Measurements from ENCODE around the gene CALHM4.

The CALHM4 gene

DNA sequence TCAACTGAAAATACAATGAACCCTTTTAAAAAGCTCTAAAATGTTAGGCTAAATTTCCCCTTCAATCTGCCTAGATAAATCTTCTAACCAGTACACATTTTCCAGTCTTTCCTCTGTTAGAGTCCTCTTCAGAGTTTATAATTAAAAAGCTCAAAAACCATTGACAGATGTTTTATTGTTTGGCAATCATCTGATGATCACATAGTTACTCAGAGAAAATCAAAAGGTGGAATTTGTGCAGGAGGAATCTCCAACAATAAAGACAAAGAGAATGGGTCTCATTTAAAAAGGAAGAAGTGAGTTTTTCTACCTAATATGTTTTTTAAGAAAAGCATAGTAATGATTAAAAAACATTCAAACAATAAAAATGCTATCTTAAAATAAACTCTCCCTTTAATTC lies 11.1 kb upstream of the CALHM4 start:
- DNase-seq (ENCODE audit: low read depth): no peak

DNA sequence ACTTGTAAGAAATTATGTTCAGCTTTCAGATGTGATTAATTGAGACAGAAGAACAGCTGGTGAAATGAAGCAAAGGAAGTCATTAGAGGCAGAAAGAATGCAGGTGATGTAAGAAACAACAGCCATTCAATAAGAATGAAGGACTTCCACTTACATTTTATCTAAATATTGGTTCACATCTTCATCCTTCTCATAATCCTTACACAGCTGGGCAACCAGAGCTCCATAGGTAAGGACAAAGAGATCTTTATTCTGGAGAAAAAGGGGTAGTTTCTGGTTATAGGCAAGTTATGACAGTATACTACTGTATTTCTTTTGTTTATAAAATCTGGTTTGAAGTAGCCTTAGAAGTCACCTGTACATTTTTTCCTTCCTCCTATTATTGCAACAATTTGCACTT lies 10.4 kb upstream of the CALHM4 start:
- no peak for DNase-seq (ENCODE audit: low read depth)

DNA sequence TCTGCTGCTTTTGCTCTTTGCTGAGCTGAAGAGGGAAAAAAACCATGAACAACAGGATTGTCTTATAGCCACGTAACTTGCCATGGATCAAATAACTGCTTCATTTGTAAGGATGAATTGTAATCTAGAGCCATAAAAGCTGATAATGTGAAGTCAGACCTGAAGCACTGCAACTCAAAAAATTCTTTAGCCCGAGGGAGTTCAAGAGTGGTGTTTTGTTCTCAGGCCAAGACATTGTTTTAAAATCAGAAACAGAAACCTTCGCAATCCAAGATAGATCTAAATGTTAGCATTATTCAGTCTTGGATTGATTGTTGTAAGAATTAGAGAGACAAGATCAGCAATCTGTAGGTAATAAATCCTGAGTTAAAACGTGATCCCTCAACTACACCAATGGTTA lies 7.9 kb upstream of the CALHM4 start, which contains the start of gene TRAPPC3L:
TSS of gene TRAPPC3L (minus strand) at position 34 of the 400 bp plus-strand sequence. CDS start 170 bp downstream, outside the sequence.
- DNase-seq (ENCODE audit: low read depth): no peak

DNA sequence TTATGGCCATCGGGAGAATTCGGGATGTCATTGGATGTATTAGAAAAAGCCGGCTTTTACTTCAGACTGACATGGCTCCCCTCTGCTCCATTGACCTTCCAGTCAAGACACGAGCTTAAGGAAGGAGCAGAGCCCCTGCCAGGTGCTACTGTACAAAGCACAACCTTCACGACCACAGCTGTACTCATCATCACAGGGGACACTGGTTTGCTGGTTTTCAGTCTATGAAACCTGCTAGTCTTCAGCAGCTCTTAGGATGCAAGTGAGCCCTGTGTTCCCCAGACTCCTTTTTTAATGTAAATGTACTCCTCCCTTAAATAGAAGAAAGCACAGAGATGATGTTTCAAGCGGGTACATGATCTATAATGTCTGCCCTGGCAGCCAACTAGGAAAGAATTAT lies 6.2 kb upstream of the CALHM4 start:
- DNase-seq (ENCODE audit: low read depth): no peak

DNA sequence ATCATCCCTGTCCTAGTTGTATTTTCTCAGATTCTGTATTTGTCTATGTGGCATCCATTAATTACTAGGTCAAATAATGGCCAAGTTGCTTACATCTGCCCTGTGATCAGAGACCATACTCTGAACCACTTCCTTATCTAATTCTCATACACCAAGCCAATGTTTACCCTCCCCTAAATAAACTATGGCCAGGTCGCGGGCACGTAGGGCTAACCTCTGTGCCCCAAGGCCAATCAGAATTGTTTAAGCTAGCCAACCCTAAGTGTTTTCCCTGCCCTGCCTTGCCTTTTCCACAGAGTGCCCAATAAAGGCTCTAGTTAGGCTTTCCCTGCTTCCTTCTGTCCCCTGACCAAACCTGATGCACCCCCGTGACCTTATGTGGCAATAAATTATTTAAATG lies 2.8 kb upstream of the CALHM4 start:
- no peak for DNase-seq (ENCODE audit: low read depth)

DNA sequence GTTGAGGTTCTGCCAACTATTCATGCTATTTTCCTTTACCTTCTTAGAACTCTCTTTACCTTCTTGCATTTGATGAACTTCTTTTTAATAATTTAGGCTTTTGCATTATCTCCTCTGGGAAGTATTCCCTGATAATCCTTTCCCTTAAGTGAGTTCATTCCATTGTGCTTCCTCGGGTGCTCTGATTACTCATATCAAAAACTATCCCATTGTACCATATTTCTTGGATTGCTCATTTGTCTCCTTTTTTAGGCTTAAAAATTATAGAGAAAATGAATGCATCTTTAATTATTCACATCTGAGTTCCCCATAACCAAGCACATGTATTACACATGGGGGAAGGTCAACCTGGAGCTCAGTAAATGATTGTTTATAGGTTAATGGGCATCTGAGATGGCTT lies 2.5 kb downstream of the CALHM4 start:
- DNase-seq (ENCODE audit: low read depth): no peak

DNA sequence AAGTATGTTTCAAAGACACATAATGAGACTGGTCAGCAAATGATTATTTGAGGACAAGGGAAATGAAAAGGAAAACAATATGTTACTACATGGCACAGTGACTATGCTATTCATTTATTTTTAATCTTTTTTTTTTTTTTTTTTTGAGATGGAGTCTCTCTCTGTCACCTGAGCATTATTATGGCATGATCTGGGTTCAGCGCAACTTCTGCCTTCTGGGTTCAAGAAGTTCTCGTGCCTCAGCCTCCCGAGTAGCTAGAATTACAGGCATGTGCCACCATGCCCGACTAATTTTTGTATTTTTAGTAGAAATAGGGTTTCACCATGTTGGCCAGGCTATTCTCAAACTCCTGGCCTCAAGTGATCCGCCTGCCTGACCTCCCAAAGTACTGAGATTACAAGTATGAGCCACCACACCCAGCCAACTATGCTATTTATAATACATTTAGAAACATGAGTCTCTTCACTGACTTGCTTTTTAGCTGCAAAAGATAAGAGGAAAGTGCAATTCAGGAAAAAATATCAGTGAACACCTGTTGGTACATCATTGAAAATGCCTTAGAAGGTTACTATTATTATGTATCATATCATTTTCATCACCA lies 3.4 kb downstream of the CALHM4 start:
- no peak for DNase-seq (ENCODE audit: low read depth)

DNA sequence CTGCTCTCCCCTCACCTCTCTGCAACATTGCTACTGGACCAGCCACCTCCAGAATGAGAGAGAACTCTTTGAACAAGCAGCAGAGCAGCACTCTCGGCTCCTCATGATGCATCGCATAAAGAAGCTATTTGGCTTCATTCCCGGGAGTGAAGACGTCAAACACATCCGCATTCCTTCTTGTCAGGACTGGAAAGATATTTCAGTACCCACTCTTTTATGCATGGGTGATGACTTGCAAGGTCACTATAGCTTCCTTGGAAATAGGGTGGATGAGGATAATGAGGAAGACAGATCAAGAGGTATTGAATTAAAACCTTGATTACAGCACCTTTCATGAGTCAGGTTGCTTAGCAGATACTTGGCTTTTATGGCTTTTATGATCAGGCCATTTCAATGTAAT lies 4.3 kb downstream of the CALHM4 start:
- DNase-seq (ENCODE audit: low read depth): no peak

DNA sequence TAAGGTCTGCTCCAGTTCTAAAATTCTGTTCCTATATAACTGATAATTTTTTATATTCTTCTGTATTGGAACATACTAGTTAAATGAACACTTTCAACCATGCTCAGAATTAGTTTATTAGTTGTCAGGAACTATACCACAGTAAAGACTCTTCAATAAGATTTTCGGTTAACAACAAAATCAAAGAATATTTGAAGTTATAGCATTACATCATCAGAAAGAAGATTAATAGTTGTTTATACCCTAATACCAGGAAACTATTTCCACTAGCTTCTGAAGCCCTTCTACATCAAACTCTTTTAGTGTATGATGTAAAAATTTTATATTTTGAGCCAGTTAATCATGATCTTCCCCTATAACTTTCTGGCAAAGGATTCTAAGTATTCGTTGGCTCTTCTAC lies 6.6 kb downstream of the CALHM4 start:
- no peak for DNase-seq (ENCODE audit: low read depth)

DNA sequence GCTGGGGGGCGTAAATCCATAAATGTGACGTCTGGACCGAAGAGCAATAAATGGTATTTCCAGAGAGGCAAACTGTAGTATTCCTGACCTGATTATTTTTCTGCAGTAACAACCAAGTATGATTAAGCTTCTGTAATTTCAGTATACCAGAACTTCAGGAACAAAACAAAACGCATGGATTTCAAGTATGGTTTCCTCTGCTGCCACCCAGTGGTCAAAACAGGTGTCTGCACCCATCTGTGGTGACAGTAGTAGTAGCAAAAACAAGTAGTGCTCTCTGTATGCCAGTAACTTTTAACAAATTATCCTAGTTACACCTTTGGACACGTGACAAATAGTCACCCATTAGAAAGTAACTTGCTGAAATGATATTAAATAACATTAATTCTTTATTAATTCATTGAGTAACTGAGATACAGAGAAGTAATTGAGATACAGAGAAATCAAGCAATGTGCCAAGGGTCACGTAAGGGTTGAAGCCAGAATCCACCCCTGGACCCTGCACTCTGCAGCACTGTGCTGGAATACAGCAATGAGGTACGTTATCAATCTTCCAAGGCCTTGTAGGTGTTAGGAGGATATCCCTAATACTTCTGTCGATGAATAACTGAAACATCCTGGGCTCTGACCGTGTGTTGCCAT lies 7.9 kb downstream of the CALHM4 start:
- DNase-seq (ENCODE audit: low read depth): peak; percentile 50

DNA sequence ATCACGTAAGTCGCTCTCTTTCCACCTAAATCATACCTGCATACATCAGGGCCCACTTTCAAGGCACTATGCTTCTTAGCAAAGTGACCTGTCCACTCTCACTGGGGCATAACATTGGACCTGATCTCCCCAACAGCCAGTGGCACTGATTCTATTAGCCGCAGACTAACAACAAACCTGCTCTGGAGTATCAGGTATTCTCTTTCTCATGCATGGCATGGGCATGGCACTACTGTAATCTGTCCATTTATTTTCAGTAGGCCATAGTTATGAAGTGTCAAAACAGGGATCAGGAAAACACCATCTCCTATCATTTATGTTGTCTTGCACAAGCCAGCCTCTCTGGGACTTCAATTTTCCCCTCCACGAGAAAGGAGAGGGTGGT lies 8.5 kb downstream of the CALHM4 start:
- DNase-seq (ENCODE audit: low read depth): no peak

DNA sequence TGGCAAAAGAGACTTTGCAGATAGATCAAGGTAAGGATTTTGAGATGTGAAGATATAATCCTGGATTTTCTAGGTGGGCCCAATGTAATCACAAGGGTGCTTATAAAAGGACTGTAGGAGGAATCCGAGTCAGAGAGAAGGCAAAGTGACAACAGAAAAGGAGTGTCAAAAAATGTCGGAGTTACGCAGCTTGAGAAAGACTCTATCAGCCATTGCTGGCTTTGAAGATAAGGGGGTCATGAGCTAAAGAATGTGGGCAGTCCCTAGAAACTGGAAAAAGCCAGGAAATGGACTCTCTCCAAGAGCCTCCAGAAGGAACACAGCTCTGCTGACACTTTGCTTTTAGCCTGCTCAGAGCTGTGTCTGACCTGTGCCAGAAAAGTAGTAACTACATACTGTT lies 9.1 kb downstream of the CALHM4 start:
- no peak for DNase-seq (ENCODE audit: low read depth)

DNA sequence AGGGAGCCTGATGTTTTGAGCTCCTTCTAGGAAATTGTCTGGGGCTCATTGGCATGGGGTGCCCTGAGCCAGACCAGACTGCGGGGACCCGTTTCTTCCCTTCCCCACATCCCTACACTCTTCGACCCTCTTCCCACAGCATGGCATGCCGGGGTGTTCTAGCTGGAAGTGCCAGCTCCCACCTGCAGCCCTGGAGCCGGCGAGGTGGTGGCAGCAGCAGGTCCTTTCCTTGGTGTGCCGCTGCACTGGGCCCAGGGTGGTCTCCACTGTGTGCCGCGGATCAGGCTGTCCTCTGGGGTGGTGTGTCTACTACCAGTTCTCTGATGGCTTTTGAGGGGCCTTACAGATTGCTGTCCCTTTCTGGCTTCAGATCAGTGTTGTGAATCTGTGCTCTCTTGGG lies 10.3 kb downstream of the CALHM4 start:
- no peak for DNase-seq (ENCODE audit: low read depth)

DNA sequence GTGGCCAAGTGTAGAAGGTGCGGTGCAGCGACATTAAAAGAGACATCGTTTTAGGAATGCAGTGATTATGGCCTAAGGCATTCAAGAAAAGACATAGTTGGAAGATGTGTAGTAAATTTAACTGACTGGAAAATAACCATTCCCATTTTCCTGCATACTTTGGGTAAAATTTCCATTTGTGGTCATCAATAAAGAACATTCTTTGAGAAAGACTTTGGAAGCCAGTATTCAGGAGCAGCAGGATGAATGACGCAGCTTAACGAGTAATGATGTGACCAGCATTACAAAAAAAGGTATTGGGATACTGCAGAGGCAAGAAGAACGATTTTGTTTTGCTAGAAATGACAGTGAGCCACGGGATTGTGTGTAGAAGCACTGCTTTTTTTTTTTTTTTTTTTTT lies 10.8 kb downstream of the CALHM4 start:
- no peak for DNase-seq (ENCODE audit: low read depth)

DNA sequence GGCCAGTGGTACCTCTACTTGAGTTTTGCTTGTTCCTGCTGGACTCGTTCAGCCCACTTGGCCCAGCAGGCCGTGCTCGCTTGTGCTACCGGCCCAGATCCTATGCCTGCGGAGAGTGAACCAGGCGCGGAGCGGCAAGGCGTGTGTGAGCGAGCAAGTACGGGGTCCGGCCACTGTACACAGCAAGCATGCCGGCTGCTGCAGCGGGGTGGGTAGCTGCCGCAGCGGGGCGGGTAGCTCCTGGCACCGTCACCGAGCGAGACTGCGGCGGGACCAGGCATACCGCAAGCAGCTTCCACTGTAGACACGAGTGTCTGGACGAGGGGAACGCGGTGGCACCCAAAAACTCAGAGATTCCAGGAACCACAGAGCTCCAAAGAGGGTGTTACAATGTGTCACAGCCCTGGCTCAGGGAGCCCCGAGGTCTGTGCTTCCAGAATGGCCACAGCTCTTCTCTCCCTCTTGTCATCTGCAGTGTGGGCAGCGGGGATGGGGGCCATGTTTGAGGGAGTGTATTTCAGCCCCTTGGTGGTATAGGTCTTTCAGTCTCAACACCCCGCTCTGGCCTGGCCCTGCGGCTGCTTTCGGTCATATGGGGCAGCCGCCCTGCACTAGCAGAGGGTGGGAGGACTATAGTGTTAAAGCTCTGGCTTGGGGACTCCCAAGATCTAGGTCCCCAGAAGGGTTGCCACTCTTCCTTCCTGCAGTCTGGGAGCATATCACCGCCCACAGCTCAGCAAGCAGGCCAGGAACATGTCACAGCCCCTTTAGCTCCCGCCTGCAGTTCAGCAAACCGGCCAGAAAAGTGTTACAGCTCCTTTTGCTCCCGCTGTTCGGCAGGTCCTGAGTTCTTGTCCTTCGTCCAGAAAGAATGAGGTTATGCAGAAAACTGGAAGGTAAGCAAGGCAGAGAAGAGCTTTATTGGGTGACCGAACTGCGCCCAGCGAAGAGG lies 11.6 kb downstream of the CALHM4 start:
- DNase-seq (ENCODE audit: low read depth): no peak

DNA sequence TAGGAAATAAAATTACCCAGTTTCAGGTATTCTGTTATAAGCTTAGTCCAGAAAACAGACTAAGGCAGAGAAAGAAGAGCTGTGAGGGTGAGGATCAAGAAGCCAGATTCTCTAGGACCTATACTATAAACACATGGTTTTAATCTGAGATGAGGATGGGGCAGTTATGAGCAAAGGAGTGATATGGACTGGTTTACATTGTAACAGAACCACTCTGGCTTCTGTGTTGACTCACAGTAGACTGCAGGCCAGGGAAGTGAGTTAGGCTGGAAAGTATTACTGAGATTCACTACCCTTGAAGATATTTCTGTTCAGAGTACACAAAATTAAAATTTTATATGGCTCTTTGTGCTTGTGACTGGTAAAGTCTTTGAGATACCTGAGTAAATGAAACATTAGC lies 14.6 kb downstream of the CALHM4 start:
- no peak for DNase-seq (ENCODE audit: low read depth)

DNA sequence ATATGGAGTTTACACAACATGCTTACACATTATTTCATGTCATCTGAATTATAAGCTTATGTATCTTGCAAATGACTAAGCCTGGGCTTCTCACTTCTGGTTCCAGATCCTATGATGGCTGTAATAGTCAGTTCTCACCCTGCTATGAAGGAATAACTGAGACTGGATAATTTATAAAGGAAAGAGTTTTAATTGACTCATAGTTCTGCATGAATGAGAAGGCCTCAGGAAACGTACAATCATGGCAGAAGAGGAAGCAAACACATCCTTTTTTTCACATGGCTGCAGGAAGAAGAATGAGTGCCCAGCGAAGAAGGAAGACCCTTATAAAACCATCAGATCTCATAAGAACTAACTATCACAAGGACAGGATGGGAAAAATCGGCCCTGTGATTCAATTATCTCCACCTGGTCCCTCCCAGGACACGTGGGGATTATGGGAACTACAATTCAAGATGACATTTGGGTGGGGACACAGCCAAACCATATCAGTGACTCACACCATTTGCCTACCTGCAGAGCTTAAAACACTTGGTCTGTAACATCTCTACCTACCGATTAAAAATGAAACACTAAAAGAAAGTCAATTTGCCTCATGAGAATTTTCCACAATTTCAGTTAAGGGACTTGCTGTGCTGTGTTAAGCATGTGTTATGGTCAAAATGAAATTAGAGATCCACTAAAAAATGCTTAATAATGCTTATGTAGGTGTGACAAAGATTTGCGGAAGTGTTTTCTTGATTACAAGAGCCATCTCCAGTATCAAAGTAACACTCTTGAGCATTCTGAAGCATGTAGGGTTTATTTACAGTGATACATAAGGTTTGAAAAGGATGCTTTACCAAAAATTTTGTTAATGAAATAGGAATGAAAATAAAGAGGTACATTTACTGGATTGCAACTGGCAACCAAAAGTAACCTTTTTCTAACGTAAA lies 15.5 kb downstream of the CALHM4 start:
- DNase-seq (ENCODE audit: low read depth): no peak

DNA sequence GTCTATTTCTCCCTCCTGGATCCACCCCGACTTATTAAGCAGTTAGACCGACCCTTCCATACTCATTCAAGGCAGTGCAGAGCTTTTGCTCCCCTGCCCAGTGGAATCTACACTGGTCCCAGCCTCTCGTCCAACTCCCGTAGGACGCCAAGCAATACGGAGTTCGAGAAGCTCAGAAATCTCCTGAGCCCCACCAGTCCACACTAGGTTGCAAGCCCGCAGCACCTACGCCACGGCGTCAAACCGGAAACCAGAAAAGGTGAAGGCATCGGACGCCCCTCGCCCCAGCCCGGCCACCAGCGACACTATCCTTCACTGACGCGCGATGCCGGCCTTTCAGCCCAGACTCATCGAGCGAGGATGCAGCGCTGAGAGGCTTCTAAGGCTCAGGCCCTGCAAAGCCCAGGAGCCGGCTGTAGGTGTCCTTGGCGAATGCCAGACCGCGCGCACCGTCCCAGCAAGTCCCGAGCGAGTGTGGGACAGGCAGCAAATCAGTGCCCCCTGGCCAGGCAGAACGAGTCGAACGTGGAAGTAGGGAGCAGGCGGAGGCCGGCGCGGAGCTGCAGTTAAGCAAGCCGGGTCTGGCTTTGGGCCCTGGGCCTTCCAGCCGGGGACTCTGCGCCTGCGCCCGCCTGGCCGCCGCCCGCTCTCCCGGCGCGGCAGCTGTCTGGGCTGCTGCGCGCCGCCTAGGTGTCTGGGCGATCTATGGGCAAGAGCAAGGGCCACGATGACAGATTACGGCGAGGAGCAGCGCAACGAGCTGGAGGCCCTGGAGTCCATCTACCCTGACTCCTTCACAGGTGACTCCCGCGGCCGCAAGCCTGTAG lies 17.5 kb downstream of the CALHM4 start, which contains the start of gene RWDD1:
TSS of gene RWDD1 (plus strand) at position 649 of the 827 bp plus-strand sequence. CDS start at position 728, 79 bp downstream.
- peak; percentile 98 for DNase-seq (ENCODE audit: low read depth)

DNA sequence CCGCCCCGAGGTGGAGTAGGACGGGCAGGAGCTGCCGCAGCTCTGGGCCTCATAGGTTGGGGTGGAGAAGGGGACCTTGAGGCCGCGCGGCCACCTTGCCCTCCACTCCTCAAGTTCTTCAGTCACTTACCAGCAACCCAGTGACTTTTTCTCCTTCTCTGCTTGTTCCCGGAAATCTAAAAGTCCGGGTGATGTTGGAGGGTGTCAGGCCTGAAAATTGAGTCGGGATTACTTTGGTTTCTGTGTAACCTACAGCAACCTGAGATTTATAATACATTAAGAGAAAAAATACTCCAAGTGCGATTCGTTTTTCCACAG lies 18.1 kb downstream of the CALHM4 start:
- DNase-seq (ENCODE audit: low read depth): no peak

DNA sequence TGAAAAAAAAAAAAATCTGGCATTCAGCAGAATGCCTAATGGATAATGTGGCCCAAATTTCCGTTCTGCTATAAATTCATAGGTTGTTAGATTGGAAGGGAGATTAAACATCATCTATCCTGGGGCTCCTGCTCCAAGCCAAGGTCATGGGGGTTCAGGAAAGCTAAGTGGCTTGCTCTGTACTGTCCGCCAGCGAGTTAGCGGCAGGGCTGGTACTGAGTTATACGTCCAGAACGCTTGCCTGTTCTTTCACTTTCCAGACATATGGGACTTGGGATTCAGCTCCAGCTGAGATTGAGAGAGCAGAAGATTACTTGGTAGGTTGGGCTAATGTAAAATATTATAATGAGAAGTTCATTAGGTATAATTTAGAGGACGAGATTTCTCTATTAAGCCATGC lies 18.6 kb downstream of the CALHM4 start:
- no peak for DNase-seq (ENCODE audit: low read depth)

DNA sequence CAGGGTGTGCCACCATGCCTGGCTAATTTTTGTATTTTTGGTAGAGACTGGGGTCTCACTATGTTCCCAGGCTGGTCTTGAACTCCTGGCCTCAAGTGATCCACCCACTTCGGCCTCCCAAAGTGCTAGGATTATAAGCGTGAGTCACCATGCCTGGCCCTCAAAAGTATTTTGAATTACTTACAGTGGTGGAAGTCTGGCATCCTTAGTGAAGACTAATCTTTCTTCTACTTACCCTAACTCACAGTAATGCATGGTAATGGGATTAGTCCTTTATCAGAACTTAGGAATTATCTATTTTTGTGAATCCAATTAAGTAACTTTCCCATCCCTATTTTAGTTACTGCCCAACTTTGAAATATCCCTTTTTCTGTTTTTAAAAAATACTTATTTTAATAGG lies 21.7 kb downstream of the CALHM4 start:
- DNase-seq (ENCODE audit: low read depth): no peak

Data from T follicular helper cell (primary cell).